Measurements from ENCODE around the gene RYR2. TPM values are rescaled to one million over a fixed set of nuclear protein-coding genes. Genes with fewer than 3 reads are reported as not detected.

Gene RYR2
- polyA plus RNA-seq, 3 donors from 2014 or later: 0.12 to 0.18 TPM; not detected in 1

DNA sequence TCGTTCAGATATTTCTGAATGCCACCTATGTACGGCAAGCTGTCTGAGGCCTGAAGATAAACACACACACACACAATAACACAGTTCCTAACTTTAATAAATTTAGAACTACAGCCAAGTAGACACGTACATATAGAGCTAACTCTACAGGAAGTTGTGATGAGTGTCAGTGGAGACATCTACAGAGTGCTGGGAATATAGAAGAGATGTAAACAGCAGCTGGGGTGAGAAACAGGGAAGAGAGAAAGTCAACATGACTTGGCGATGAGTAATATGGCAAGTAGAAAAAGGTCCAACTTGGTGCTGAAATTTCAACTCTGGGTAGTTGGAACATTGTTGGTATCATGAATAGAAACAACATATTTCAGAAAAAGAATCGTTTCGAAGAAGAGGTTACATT is 642.3 kb downstream of the RYR2 start:
- Mint-ChIP-seq H3K4me1 (no peaks in the 10 kb centered on the region), H3K9me3 (peaks cover 0 to 15% (median 4%) of the 10 kb centered on the region in 6 donors), H3K4me3 (no peak overlapping the region), H3K27ac (no peak overlapping the region), H3K27me3 (ENCODE audit: low read depth in 3 of 3) (peaks cover 0 to 2% (median 0%) of the 10 kb centered on the region in 3 donors), H3K36me3 (no peaks in the 10 kb centered on the region)
- DNase-seq: no peak

GRCh38 chr1:237685551-237685950 is 643.6 kb downstream of the RYR2 start:
- peaks cover 0 to 13% (median 3%) of the 10 kb centered on the region in 6 donors for H3K9me3 Mint-ChIP-seq
- no peak overlapping the region for H3K4me3 Mint-ChIP-seq
- H3K27me3 Mint-ChIP-seq (ENCODE audit: low read depth in 3 of 3): peaks cover 0 to 2% (median 0%) of the 10 kb centered on the region in 3 donors
- H3K36me3 Mint-ChIP-seq: no peaks in the 10 kb centered on the region
- no peak for DNase-seq
- no peak overlapping the region for H3K27ac Mint-ChIP-seq
- no peaks in the 10 kb centered on the region for H3K4me1 Mint-ChIP-seq

DNA sequence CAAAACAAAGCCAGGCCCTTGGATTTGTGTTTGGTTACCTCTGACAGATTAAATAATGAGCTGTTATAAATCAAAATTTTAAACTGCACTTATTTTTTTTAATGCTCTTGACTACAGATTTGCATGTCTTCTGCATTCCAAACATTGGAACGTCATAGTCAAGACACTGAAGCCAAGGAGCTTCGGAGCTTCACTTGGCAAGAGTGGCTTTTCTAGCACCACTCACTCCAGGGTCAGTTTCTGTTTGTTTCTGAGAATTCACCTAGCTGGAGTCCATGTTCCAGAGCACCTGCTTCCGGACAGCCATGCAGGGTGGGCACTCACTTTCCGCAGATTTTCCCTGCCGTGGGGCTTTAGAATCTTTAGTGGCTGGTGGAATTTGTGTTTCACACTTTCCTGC is 645.8 kb downstream of the RYR2 start:
- Mint-ChIP-seq H3K27me3 (ENCODE audit: low read depth in 3 of 3) (peaks cover 0 to 2% (median 0%) of the 10 kb centered on the region in 3 donors), H3K4me3 (no peak overlapping the region)

GRCh38 chr1:237690656-237691055 is 648.7 kb downstream of the RYR2 start:
- H3K4me3 Mint-ChIP-seq: no peak overlapping the region
- DNase-seq: no peak
- H3K36me3 Mint-ChIP-seq: no peaks in the 10 kb centered on the region
- peaks cover 0 to 2% (median 0%) of the 10 kb centered on the region in 3 donors for H3K27me3 Mint-ChIP-seq (ENCODE audit: low read depth in 3 of 3)
- H3K27ac Mint-ChIP-seq: no peak overlapping the region
- H3K4me1 Mint-ChIP-seq: no peaks in the 10 kb centered on the region
- H3K9me3 Mint-ChIP-seq: peaks cover 0 to 6% (median 1%) of the 10 kb centered on the region in 6 donors

More for the DNA sequence above, 645.8 kb downstream of the RYR2 start:
- H3K9me3 Mint-ChIP-seq: peaks cover 0 to 13% (median 4%) of the 10 kb centered on the region in 6 donors
- DNase-seq: no peak
- H3K27ac Mint-ChIP-seq: no peak overlapping the region
- H3K4me1 Mint-ChIP-seq: no peaks in the 10 kb centered on the region
- H3K36me3 Mint-ChIP-seq: no peaks in the 10 kb centered on the region

GRCh38 chr1:237692255-237692654 is 650.3 kb downstream of the RYR2 start:
- peaks cover 0 to 2% (median 0%) of the 10 kb centered on the region in 3 donors for H3K27me3 Mint-ChIP-seq (ENCODE audit: low read depth in 3 of 3)
- DNase-seq: no peak
- H3K4me3 Mint-ChIP-seq: no peak overlapping the region
- no peak overlapping the region for H3K27ac Mint-ChIP-seq
- no peaks in the 10 kb centered on the region for H3K36me3 Mint-ChIP-seq
- no peaks in the 10 kb centered on the region for H3K4me1 Mint-ChIP-seq
- peaks cover 0 to 3% (median 0%) of the 10 kb centered on the region in 6 donors for H3K9me3 Mint-ChIP-seq

DNA sequence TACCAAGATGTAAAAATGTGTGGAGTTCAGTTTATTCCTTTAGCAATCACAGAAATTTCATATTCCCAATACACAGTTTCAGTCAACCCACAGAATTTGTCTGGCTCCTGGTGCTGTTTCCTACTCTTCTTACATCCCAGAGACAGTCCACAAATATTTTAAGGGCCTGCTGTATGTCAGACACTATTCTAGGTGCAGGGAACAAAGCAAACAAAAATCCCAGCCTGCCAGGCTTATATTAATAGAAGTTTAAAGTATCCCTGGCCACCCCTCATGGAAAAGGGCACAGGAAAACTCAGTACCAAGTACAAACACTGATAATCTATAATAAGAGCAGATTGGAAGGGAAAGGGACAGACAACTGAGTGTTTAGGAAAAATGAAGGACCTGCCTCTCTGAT is 653.9 kb downstream of the RYR2 start:
- Mint-ChIP-seq H3K4me3 (no peak overlapping the region), H3K4me1 (no peaks in the 10 kb centered on the region), H3K27ac (no peak overlapping the region), H3K9me3 (peaks cover 0 to 3% (median 0%) of the 10 kb centered on the region in 6 donors), H3K36me3 (no peaks in the 10 kb centered on the region), H3K27me3 (ENCODE audit: low read depth in 3 of 3) (peaks cover 0 to 2% (median 0%) of the 10 kb centered on the region in 3 donors)
- no peak for DNase-seq

- H3K36me3 Mint-ChIP-seq: peaks cover 0 to under 1% (median 0%) of the 10 kb centered on the region in 3 donors
- H3K9me3 Mint-ChIP-seq: peaks cover 0 to under 1% (median 0%) of the 10 kb centered on the region in 6 donors
- H3K4me1 Mint-ChIP-seq: no peaks in the 10 kb centered on the region
- H3K4me3 Mint-ChIP-seq: no peak overlapping the region
- H3K27ac Mint-ChIP-seq: no peak overlapping the region
- H3K27me3 Mint-ChIP-seq (ENCODE audit: low read depth in 3 of 3): peaks cover 0 to 3% (median 1%) of the 10 kb centered on the region in 3 donors
- DNase-seq: no peak
Observed at GRCh38 chr1:237700181-237700580, 658.2 kb downstream of the RYR2 start.

GRCh38 chr1:237701534-237701933 is 659.5 kb downstream of the RYR2 start:
- Mint-ChIP-seq H3K27ac (no peak overlapping the region), H3K9me3 (peaks cover 0 to 7% (median 2%) of the 10 kb centered on the region in 6 donors), H3K36me3 (peaks cover 0 to 5% (median 5%) of the 10 kb centered on the region in 3 donors), H3K4me1 (no peaks in the 10 kb centered on the region), H3K4me3 (no peak overlapping the region), H3K27me3 (ENCODE audit: low read depth in 3 of 3) (peaks cover 0 to 4% (median 4%) of the 10 kb centered on the region in 3 donors)
- DNase-seq: no peak

GRCh38 chr1:237702161-237702560 is 660.2 kb downstream of the RYR2 start:
- no peak for DNase-seq
- no peak overlapping the region for H3K4me3 Mint-ChIP-seq
- peaks cover 0 to 4% (median 4%) of the 10 kb centered on the region in 3 donors for H3K27me3 Mint-ChIP-seq (ENCODE audit: low read depth in 3 of 3)
- no peak overlapping the region for H3K27ac Mint-ChIP-seq
- no peaks in the 10 kb centered on the region for H3K4me1 Mint-ChIP-seq
- peaks cover 0 to 5% (median 5%) of the 10 kb centered on the region in 3 donors for H3K36me3 Mint-ChIP-seq
- peaks cover 0 to 7% (median 4%) of the 10 kb centered on the region in 6 donors for H3K9me3 Mint-ChIP-seq

DNA sequence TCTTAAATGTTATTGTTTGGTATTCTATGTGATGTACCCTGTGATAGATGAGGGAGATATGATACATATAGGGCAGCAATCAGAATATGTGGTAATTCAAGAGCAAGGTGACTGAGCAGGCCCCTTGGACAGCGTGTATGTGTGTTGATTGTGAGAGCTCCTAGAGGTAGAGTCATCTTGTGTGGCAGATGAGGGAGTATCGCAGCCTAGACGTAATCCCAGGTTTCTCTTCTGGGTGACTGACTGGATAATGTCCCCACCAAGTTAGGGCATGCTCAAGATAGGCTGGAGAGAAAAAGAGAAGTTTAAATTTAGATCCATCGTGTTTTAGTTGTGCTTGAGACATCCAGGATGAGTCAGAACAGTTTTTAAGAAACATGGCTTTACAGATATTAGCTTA is 663.5 kb downstream of the RYR2 start:
- peaks cover 0 to 6% (median 4%) of the 10 kb centered on the region in 3 donors for H3K27me3 Mint-ChIP-seq (ENCODE audit: low read depth in 3 of 3)
- H3K27ac Mint-ChIP-seq: no peak overlapping the region
- peaks cover 0 to 7% (median 5%) of the 10 kb centered on the region in 6 donors for H3K9me3 Mint-ChIP-seq
- no peaks in the 10 kb centered on the region for H3K4me1 Mint-ChIP-seq
- peaks cover 0 to 5% (median 5%) of the 10 kb centered on the region in 3 donors for H3K36me3 Mint-ChIP-seq
- no peak for DNase-seq
- no peak overlapping the region for H3K4me3 Mint-ChIP-seq

DNA sequence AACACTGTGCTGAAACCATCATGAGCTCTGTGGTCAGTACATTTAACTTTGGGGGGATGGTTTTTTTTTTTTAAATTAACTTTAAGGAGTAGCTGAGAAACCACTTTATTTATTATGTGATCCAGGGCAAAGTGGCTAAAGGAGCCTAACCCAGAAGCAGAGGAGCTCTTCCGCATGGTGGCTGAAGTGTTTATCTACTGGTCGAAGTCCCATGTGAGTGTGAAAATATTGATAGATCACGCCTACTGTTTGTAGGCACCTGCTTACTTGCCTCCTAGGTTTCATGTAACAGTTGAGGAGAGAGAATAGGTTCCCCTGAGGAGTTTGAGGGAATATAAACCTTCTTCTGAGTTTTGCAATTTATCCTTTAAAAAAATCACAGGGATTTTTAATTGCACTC is 667.4 kb downstream of the RYR2 start:
- no peak for DNase-seq
- H3K27me3 Mint-ChIP-seq (ENCODE audit: low read depth in 3 of 3): peaks cover 0 to 6% (median 2%) of the 10 kb centered on the region in 3 donors
- peaks cover 0 to 11% (median 7%) of the 10 kb centered on the region in 6 donors for H3K9me3 Mint-ChIP-seq
- H3K27ac Mint-ChIP-seq: no peak overlapping the region
- H3K36me3 Mint-ChIP-seq: peaks cover 3 to 8% (median 5%) of the 10 kb centered on the region in 3 donors
- H3K4me1 Mint-ChIP-seq: no peaks in the 10 kb centered on the region
- H3K4me3 Mint-ChIP-seq: no peak overlapping the region

DNA sequence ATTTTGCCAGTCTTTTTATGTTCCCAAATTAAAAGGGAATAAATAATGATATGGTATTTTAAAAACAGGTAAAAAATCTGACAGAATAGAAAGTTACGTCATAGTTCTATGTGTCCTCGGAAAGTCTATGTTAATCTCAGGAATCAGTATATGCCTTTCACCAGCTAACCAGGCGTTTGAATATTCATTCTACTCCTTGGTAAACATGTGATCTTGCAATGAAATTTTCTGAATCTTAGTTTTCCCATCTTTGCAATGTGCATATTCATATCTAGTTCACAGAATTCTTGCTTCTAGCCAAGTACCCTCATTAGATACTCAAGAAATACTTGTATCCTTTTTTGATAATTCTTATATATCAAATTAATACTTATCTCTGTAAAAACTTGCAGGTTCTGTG is 669.3 kb downstream of the RYR2 start:
- peaks cover 0 to 6% (median 3%) of the 10 kb centered on the region in 3 donors for H3K27me3 Mint-ChIP-seq (ENCODE audit: low read depth in 3 of 3)
- H3K27ac Mint-ChIP-seq: no peak overlapping the region
- no peak overlapping the region for H3K4me3 Mint-ChIP-seq
- H3K4me1 Mint-ChIP-seq: no peaks in the 10 kb centered on the region
- DNase-seq: no peak
- peaks cover 0 to 12% (median 4%) of the 10 kb centered on the region in 6 donors for H3K9me3 Mint-ChIP-seq
- peaks cover 0 to 4% (median 3%) of the 10 kb centered on the region in 3 donors for H3K36me3 Mint-ChIP-seq

GRCh38 chr1:237712082-237712481 is 670.1 kb downstream of the RYR2 start:
- Mint-ChIP-seq H3K27ac (no peak overlapping the region), H3K9me3 (peaks cover 0 to 7% (median 4%) of the 10 kb centered on the region in 6 donors)

GRCh38 chr1:237712586-237713157 is 670.7 kb downstream of the RYR2 start:
- H3K4me1 Mint-ChIP-seq: no peaks in the 10 kb centered on the region
- H3K4me3 Mint-ChIP-seq: no peak overlapping the region
- H3K9me3 Mint-ChIP-seq: peaks cover 0 to 7% (median 4%) of the 10 kb centered on the region in 6 donors
- DNase-seq: no peak
- peaks cover 0 to 4% (median 3%) of the 10 kb centered on the region in 3 donors for H3K27me3 Mint-ChIP-seq (ENCODE audit: low read depth in 3 of 3)
- no peak overlapping the region for H3K27ac Mint-ChIP-seq
- H3K36me3 Mint-ChIP-seq: peaks cover 0 to 4% (median 3%) of the 10 kb centered on the region in 3 donors

More at GRCh38 chr1:237712082-237712481, 670.1 kb downstream of the RYR2 start:
- H3K27me3 Mint-ChIP-seq (ENCODE audit: low read depth in 3 of 3): peaks cover 0 to 4% (median 3%) of the 10 kb centered on the region in 3 donors
- H3K4me3 Mint-ChIP-seq: no peak overlapping the region
- H3K4me1 Mint-ChIP-seq: no peaks in the 10 kb centered on the region
- no peak for DNase-seq
- peaks cover 0 to 4% (median 3%) of the 10 kb centered on the region in 3 donors for H3K36me3 Mint-ChIP-seq

Measured in immature natural killer cell (primary cell).